Neural progenitor cell (in vitro differentiated cells): ENCODE results near the gene PMM1. TPM values are rescaled to one million over a fixed set of nuclear protein-coding genes. Genes with fewer than 3 reads are reported as not detected.

Experiments
- DNase-seq: peaks from one replicate; pipeline ENCODE4 v3.0.0-alpha.2; 2016; ENCODE audit warnings: low spot score
- H2AFZ ChIP-seq: fragments of 200-600 bp; sonication (generic); replicated peaks from 2 replicates; pipeline ENCODE4 v1.6.1; 2016; ENCODE audit warnings: antibody characterized with exemption
- H3F3A ChIP-seq: fragments of 200-600 bp; sonication (generic); 2 replicates; pipeline ENCODE4 v1.6.1; 2016; ENCODE audit warnings: antibody characterized with exemption, low read depth
- H3K27ac ChIP-seq: fragments of 200-600 bp; sonication (generic); 2 replicates; pipeline ENCODE4 v1.5.1; 2016; ENCODE audit warnings: mild to moderate bottlenecking
- H3K27me3 ChIP-seq: fragments of 200-600 bp; sonication (generic); 2 replicates; pipeline ENCODE4 v1.6.1; 2016; ENCODE audit warnings: mild to moderate bottlenecking, moderate library complexity
- H3K36me3 ChIP-seq: fragments of 200-600 bp; sonication (generic); 2 replicates; pipeline ENCODE4 v1.5.1; 2016
- H3K4me1 ChIP-seq: fragments of 200-600 bp; sonication (generic); 2 replicates; pipeline ENCODE4 v1.6.1; 2016; ENCODE audit warnings: mixed run types
- H3K4me2 ChIP-seq: fragments of 200-600 bp; sonication (generic); 2 replicates; pipeline ENCODE4 v1.6.1; 2016
- H3K4me3 ChIP-seq: fragments of 200-600 bp; sonication (generic); 2 replicates; pipeline ENCODE4 v1.5.1; 2016
- H3K79me2 ChIP-seq: fragments of 200-600 bp; sonication (generic); 2 replicates; pipeline ENCODE4 v1.6.1; 2016; ENCODE audit warnings: low read depth
- H3K9ac ChIP-seq: fragments of 200-600 bp; sonication (generic); 2 replicates; pipeline ENCODE4 v1.6.1; 2016
- H3K9me3 ChIP-seq: fragments of 200-600 bp; sonication (generic); 2 replicates; pipeline ENCODE4 v1.5.1; 2016; ENCODE audit warnings: low read depth
- H4K20me1 ChIP-seq: fragments of 200-600 bp; sonication (generic); 2 replicates; pipeline ENCODE4 v1.6.1; 2016; ENCODE audit warnings: low read depth
- H3K27ac Mint-ChIP-seq: 3 replicates; pipeline ENCODE4 v1.8.0; 2021; ENCODE audit warnings: mixed read lengths
- H3K27me3 Mint-ChIP-seq: 2 replicates; pipeline ENCODE4 v1.8.0; 2022; ENCODE audit warnings: low read depth, mild to moderate bottlenecking, inconsistent platforms, moderate library complexity, mixed read lengths; ENCODE audit not compliant: insufficient read depth
- H3K36me3 Mint-ChIP-seq: 3 replicates; pipeline ENCODE4 v1.8.0; 2021; ENCODE audit warnings: mixed read lengths
- H3K4me1 Mint-ChIP-seq: 3 replicates; pipeline ENCODE4 v1.8.0; 2021; ENCODE audit warnings: mixed read lengths
- H3K4me3 Mint-ChIP-seq: 3 replicates; pipeline ENCODE4 v1.8.0; 2021; ENCODE audit warnings: mild to moderate bottlenecking, moderate library complexity, mixed read lengths
- H3K9me3 Mint-ChIP-seq: 3 replicates; pipeline ENCODE4 v1.8.0; 2020; ENCODE audit warnings: mixed read lengths
- CTCF ChIP-seq: fragments of 200-600 bp; sonication (generic); IDR thresholded peaks from 2 replicates; pipeline ENCODE4 v1.5.1; 2017; ENCODE audit warnings: antibody characterized with exemption, mild to moderate bottlenecking
- EZH2 ChIP-seq: fragments of 200-600 bp; sonication (generic); IDR thresholded peaks from 2 replicates; pipeline ENCODE4 v1.6.1; 2017; ENCODE audit warnings: antibody characterized with exemption, mild to moderate bottlenecking, moderate library complexity
- EZH2phosphoT487 ChIP-seq: fragments of 200-600 bp; sonication (generic); IDR thresholded peaks from 2 replicates; pipeline ENCODE4 v1.6.1; 2017; ENCODE audit warnings: antibody characterized with exemption
- total RNA-seq: library from RNA; depleted of rRNA; stranded (reverse); fragments of >200 nt; gene quantifications from 2 replicates; pipeline ENCODE4 v1.2.3, GENCODE V29; 2015; ENCODE audit warnings: low replicate concordance

Gene PMM1
- total RNA-seq, 1 donor from 2014 or later = 9.3 TPM

DNA sequence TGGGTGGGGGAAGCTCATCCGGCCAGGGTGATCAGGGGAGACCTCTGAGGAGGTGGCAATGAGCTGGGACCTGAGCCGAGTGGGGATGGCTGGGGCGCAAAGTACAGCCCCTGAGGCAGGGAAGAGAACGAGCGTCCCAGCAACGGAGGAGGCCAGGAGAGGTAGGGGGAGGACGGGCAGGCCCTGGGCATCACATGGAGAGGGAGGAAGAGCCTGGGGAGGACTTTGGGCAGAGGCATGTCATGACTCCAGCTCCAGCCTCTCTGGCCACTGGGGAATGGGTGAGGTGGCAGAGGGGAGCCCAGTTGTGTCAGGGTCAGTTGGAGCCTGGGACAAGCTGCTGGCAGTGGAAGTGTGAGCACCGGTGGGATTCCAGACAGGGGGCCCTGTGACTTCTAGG, 11.5 kb downstream of the PMM1 start:
- Mint-ChIP-seq H3K27me3 (peaks cover 8% of the 10 kb centered on the region), H3K4me1 (peaks cover 10% of the 10 kb centered on the region), H3K36me3 (no peaks in the 10 kb centered on the region), H3K9me3 (no peaks in the 10 kb centered on the region), H3K4me3 (no peak overlapping the region), H3K27ac (no peak overlapping the region)
- Histone ChIP-seq H3K9me3 (no peaks in the 10 kb centered on the region), H2AFZ (no peak overlapping the region), H3K27me3 (no peaks in the 10 kb centered on the region), H3K36me3 (no peaks in the 10 kb centered on the region), H3K4me3 (no peak overlapping the region), H4K20me1 (no peaks in the 10 kb centered on the region), H3K9ac (no peak overlapping the region), H3F3A (no peaks in the 10 kb centered on the region), H3K4me1 (no peaks in the 10 kb centered on the region), H3K79me2 (no peaks in the 10 kb centered on the region), H3K27ac (no peak overlapping the region), H3K4me2 (no peak overlapping the region)
- TF ChIP-seq EZH2 = no peak
- DNase-seq = no peak

DNA sequence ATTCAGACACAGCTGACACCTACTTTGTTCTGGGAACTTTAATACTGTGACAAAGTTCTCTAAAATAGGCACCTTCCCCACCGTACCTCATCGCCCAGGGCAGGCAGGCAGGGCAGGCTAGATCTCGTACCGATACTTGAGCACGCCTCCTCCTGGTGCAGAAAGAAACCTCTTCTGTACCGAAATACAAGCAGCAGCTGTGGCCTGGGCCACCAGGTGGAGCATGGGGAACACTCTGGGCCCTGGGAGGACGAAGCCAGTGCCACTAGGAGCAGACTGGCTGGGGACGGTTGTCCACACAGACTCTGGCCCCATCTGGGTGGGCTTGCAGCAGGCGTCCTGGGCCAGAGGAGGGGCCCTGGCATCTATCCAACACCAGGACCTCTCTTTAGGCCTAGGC, 12.8 kb downstream of the PMM1 start:
- Mint-ChIP-seq H3K4me3 (no peak overlapping the region), H3K9me3 (no peaks in the 10 kb centered on the region), H3K27me3 (peaks cover 10% of the 10 kb centered on the region), H3K36me3 (no peaks in the 10 kb centered on the region), H3K4me1 (peaks cover 10% of the 10 kb centered on the region), H3K27ac (peak overlapping the region; percentile 95)
- peak; percentile 86 for DNase-seq
- Histone ChIP-seq H3K27ac (no peak overlapping the region), H3K36me3 (no peaks in the 10 kb centered on the region), H3K4me1 (no peaks in the 10 kb centered on the region), H3K4me3 (no peak overlapping the region), H3K9me3 (no peaks in the 10 kb centered on the region), H4K20me1 (no peaks in the 10 kb centered on the region), H3F3A (no peaks in the 10 kb centered on the region), H3K27me3 (no peaks in the 10 kb centered on the region), H3K4me2 (no peak overlapping the region), H2AFZ (no peak overlapping the region), H3K9ac (no peak overlapping the region), H3K79me2 (no peaks in the 10 kb centered on the region)
- TF ChIP-seq EZH2 = no peak
- TF ChIP-seq CTCF = peak; percentile 72

- no peaks in the 10 kb centered on the region for H3F3A ChIP-seq
- H3K9me3 Mint-ChIP-seq = no peaks in the 10 kb centered on the region
- TF ChIP-seq EZH2phosphoT487 (no peak), CTCF (no peak), EZH2 (no peak)
- H3K9me3 ChIP-seq = no peaks in the 10 kb centered on the region
- H3K9ac ChIP-seq = no peak overlapping the region
- no peaks in the 10 kb centered on the region for H3K27me3 ChIP-seq
- H3K4me3 Mint-ChIP-seq = no peak overlapping the region
- no peak overlapping the region for H3K27ac ChIP-seq
- DNase-seq = no peak
- no peaks in the 10 kb centered on the region for H4K20me1 ChIP-seq
- H3K4me1 Mint-ChIP-seq = peaks cover 10% of the 10 kb centered on the region
- H3K4me2 ChIP-seq = no peak overlapping the region
- no peaks in the 10 kb centered on the region for H3K36me3 ChIP-seq
- no peaks in the 10 kb centered on the region for H3K79me2 ChIP-seq
- no peak overlapping the region for H3K4me3 ChIP-seq
- no peak overlapping the region for H2AFZ ChIP-seq
- H3K27ac Mint-ChIP-seq = no peak overlapping the region
- H3K27me3 Mint-ChIP-seq = peaks cover 10% of the 10 kb centered on the region
- H3K4me1 ChIP-seq = no peaks in the 10 kb centered on the region
- H3K36me3 Mint-ChIP-seq = no peaks in the 10 kb centered on the region
Measured at GRCh38 chr22:41575533-41575932, 14.1 kb downstream of the PMM1 start.

DNA sequence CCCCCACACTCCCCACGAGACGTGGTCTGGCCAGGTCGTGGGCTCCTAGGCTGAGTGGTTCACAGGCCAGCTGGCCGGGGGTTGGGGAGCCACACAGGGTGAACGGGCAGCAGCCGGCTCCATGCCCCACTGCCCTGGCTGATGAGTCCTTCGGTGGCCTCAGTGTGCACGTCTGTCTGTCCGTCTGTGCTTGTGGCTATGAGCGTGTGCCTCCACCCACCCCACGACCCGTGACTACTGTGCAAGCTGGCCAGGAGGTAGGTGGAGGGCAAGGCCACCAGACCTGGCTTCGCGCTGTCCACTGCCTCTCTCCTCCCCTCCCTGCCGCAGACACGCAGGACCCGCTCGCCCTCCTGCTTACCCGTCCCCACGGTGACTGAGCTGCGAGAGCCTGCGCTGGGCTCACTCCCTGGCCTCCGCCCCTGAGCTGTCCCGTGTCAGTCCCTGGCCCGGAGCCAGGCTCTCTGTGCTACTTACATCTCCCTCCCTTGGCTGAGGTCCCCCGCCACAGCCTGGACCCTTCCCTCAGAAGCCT, 14.7 kb downstream of the PMM1 start:
- H3K79me2 ChIP-seq = no peaks in the 10 kb centered on the region
- Mint-ChIP-seq H3K27me3 (peaks cover 14% of the 10 kb centered on the region), H3K36me3 (no peaks in the 10 kb centered on the region), H3K4me1 (peaks cover 10% of the 10 kb centered on the region), H3K27ac (no peak overlapping the region), H3K9me3 (no peaks in the 10 kb centered on the region), H3K4me3 (no peak overlapping the region)
- no peak for DNase-seq
- H3K27ac ChIP-seq = no peak overlapping the region
- H3K4me2 ChIP-seq = no peak overlapping the region
- H3K9me3 ChIP-seq = no peaks in the 10 kb centered on the region
- H3K4me1 ChIP-seq = no peaks in the 10 kb centered on the region
- H3K36me3 ChIP-seq = no peaks in the 10 kb centered on the region
- TF ChIP-seq EZH2phosphoT487 = no peak
- H4K20me1 ChIP-seq = no peaks in the 10 kb centered on the region
- no peak overlapping the region for H3K9ac ChIP-seq
- no peak overlapping the region for H3K4me3 ChIP-seq
- H3F3A ChIP-seq = no peaks in the 10 kb centered on the region
- no peaks in the 10 kb centered on the region for H3K27me3 ChIP-seq
- H2AFZ ChIP-seq = no peak overlapping the region
